IMR-90 (cell line): ENCODE results near the gene CDYL2. TPM values are rescaled to one million over a fixed set of nuclear protein-coding genes. Genes with fewer than 3 reads are reported as not detected.

Source experiments
- ATAC-seq: fragments of 200-7000 bp; cut with Tn5 transposase; 2 replicates; pipeline ENCODE4 v1.9.1; 2020; ENCODE audit warnings: low read depth, mild to moderate bottlenecking, moderate library complexity
- BruUV-seq: library from RNA; stranded (reverse); fragments of 400-500 nt; replicated peaks from 2 replicates; lab custom pipeline; 2021; lab: Mats Ljungman, UMichigan
- CTCF ChIA-PET: fragments of 300-600 bp; formaldehyde crosslinking; extraction: SDS; loops from one replicate; lab custom pipeline; 2021; ENCODE audit warnings: antibody characterized with exemption; lab: Yijun Ruan, JAX
- POLR2A ChIA-PET: fragments of 300-600 bp; sonication (Branson Sonifier 250); formaldehyde crosslinking; loops from one replicate; lab custom pipeline; 2022; ENCODE audit warnings: antibody characterized with exemption; ENCODE audit not compliant: unreplicated experiment; lab: Charles Lee
- DNase-seq: peaks from one replicate; pipeline ENCODE4 v3.0.0; 2013
- H2AFZ ChIP-seq: replicated peaks from 2 replicates; pipeline ENCODE3; 2013; ENCODE audit warnings: low read length, mild to moderate bottlenecking; ENCODE audit not compliant: poor library complexity
- H2AK5ac ChIP-seq: 2 replicates; pipeline ENCODE4 v1.6.1; 2013; ENCODE audit warnings: low read depth, low read length, inconsistent platforms
- H2AK9ac ChIP-seq: replicated peaks from 2 replicates; pipeline ENCODE3; 2013; ENCODE audit warnings: mild to moderate bottlenecking, low read depth, low read length, moderate library complexity; ENCODE audit not compliant: poor library complexity
- H2BK120ac ChIP-seq: 2 replicates; pipeline ENCODE4 v1.6.1; 2013; ENCODE audit warnings: low read depth, low read length, inconsistent platforms
- H2BK15ac ChIP-seq: 3 replicates; pipeline ENCODE4 v1.6.1; 2013; ENCODE audit warnings: low read depth, low read length, inconsistent platforms
- H2BK20ac ChIP-seq: 2 replicates; pipeline ENCODE4 v1.6.1; 2013; ENCODE audit warnings: low read depth, mild to moderate bottlenecking, inconsistent platforms, low read length, moderate library complexity
- H2BK5ac ChIP-seq: 2 replicates; pipeline ENCODE4 v1.6.1; 2013; ENCODE audit warnings: mild to moderate bottlenecking, low read depth, low read length, inconsistent platforms; ENCODE audit not compliant: poor library complexity, severe bottlenecking
- H3K14ac ChIP-seq: replicated peaks from 2 replicates; pipeline ENCODE4 v1.6.1; 2013; ENCODE audit warnings: low read depth, low read length, inconsistent platforms
- H3K18ac ChIP-seq: 2 replicates; pipeline ENCODE4 v1.6.1; 2013; ENCODE audit warnings: low read depth, low read length, control low read depth
- H3K23ac ChIP-seq: 2 replicates; pipeline ENCODE4 v1.6.1; 2013; ENCODE audit warnings: low read depth, low read length, inconsistent platforms
- H3K27ac ChIP-seq: 2 replicates; pipeline ENCODE4 v1.5.1; 2013; ENCODE audit warnings: mild to moderate bottlenecking, control low read depth, low read length; ENCODE audit not compliant: insufficient read depth
- H3K27me3 ChIP-seq: 2 replicates; pipeline ENCODE4 v1.6.1; 2013; ENCODE audit warnings: low read length; ENCODE audit not compliant: control insufficient read depth, insufficient read depth
- H3K36me3 ChIP-seq: 2 replicates; pipeline ENCODE4 v1.6.1; 2013; ENCODE audit warnings: low read length, mixed read lengths; ENCODE audit not compliant: control insufficient read depth, insufficient read depth
- H3K4ac ChIP-seq: 2 replicates; pipeline ENCODE4 v1.6.1; 2013; ENCODE audit warnings: low read depth, low read length, inconsistent platforms
- H3K4me1 ChIP-seq: 2 replicates; pipeline ENCODE4 v1.6.1; 2013; ENCODE audit warnings: low read length, mixed read lengths; ENCODE audit not compliant: control insufficient read depth, insufficient read depth
- H3K4me2 ChIP-seq: 2 replicates; pipeline ENCODE4 v1.6.1; 2013; ENCODE audit warnings: low read depth, mild to moderate bottlenecking, control low read depth, low read length, moderate library complexity
- H3K4me3 ChIP-seq: 2 replicates; pipeline ENCODE4 v1.5.1; 2013; ENCODE audit warnings: low read depth, mild to moderate bottlenecking, control low read depth, low read length, moderate library complexity; ENCODE audit not compliant: insufficient read depth
- H3K56ac ChIP-seq: 2 replicates; pipeline ENCODE4 v1.6.1; 2013; ENCODE audit warnings: low read length, inconsistent platforms; ENCODE audit not compliant: insufficient read depth; ENCODE audit errors: extremely low read depth
- H3K79me1 ChIP-seq, 2 experiments: 2 replicates each; pipeline ENCODE4 v1.6.1; 2013; ENCODE audit warnings: low read length in 2 of 2, inconsistent platforms in 1 of 2, low read depth in 1 of 2
- H3K9ac ChIP-seq: 2 replicates; pipeline ENCODE4 v1.6.1; 2013; ENCODE audit warnings: low read depth, low read length, control low read depth
- H3K9me1 ChIP-seq: 2 replicates; pipeline ENCODE4 v1.6.1; 2013; ENCODE audit warnings: low read length, inconsistent platforms; ENCODE audit not compliant: insufficient read depth
- H3K9me3 ChIP-seq: 2 replicates; pipeline ENCODE4 v1.6.1; 2013; ENCODE audit warnings: low read length; ENCODE audit not compliant: control insufficient read depth, insufficient read depth
- H4K20me1 ChIP-seq: 2 replicates; pipeline ENCODE4 v1.6.1; 2013; ENCODE audit warnings: low read length, inconsistent platforms; ENCODE audit not compliant: insufficient read depth
- H4K5ac ChIP-seq: 2 replicates; pipeline ENCODE4 v1.6.1; 2013; ENCODE audit warnings: mild to moderate bottlenecking, low read depth, low read length, control low read depth
- H4K8ac ChIP-seq, 2 experiments: 2 replicates each; pipeline ENCODE4 v1.6.1; 2013; ENCODE audit warnings: low read depth in 2 of 2, low read length in 2 of 2, control low read depth in 1 of 2, inconsistent platforms in 1 of 2
- H4K91ac ChIP-seq: 2 replicates; pipeline ENCODE4 v1.6.1; 2013; ENCODE audit warnings: low read depth, low read length, inconsistent platforms; ENCODE audit not compliant: insufficient read depth
- BHLHE40 ChIP-seq: fragments of 150-350 bp; IDR thresholded peaks from 2 replicates; pipeline ENCODE4 v1.6.1; 2016; ENCODE audit warnings: mild to moderate bottlenecking, low read depth, low read length
- CEBPB ChIP-seq: IDR thresholded peaks from 2 replicates; pipeline ENCODE4 v1.6.1; 2012; ENCODE audit warnings: low read depth, low read length, improper control_type of control experiment
- CHD1 ChIP-seq: IDR thresholded peaks from 2 replicates; pipeline ENCODE4 v1.6.1; 2012; ENCODE audit warnings: low read depth, low read length, improper control_type of control experiment
- CTCF ChIP-seq: conservative IDR thresholded peaks from 2 replicates; pipeline ENCODE4 v1.5.1; 2012; ENCODE audit warnings: mild to moderate bottlenecking, low read depth, low read length, improper control_type of control experiment
- ELK1 ChIP-seq: fragments of 150-350 bp; IDR thresholded peaks from 2 replicates; pipeline ENCODE4 v1.6.1; 2016; ENCODE audit warnings: low read depth, mild to moderate bottlenecking, low read length, moderate library complexity, borderline replicate concordance
- FOS ChIP-seq: fragments of 150-350 bp; IDR thresholded peaks from 2 replicates; pipeline ENCODE4 v1.6.1; 2016; ENCODE audit warnings: low read depth, low read length
- MAFK ChIP-seq: IDR thresholded peaks from 2 replicates; pipeline ENCODE4 v1.6.1; 2012; ENCODE audit warnings: low read depth, low read length, improper control_type of control experiment
- MAZ ChIP-seq: IDR thresholded peaks from 2 replicates; pipeline ENCODE4 v1.6.1; 2012; ENCODE audit warnings: low read depth, mild to moderate bottlenecking, low read length, improper control_type of control experiment, moderate library complexity, borderline replicate concordance
- MXI1 ChIP-seq: IDR thresholded peaks from 2 replicates; pipeline ENCODE4 v1.6.1; 2012; ENCODE audit warnings: low read depth, mild to moderate bottlenecking, low read length, moderate library complexity, borderline replicate concordance
- NFE2L2 ChIP-seq: fragments of 150-350 bp; IDR thresholded peaks from 2 replicates; pipeline ENCODE4 v1.6.1; 2016; ENCODE audit warnings: low read depth, mild to moderate bottlenecking, low read length
- POLR2A ChIP-seq: IDR thresholded peaks from 2 replicates; pipeline ENCODE4 v1.6.1; 2012; ENCODE audit warnings: mild to moderate bottlenecking, low read depth, low read length
- RAD21 ChIP-seq: IDR thresholded peaks from 2 replicates; pipeline ENCODE4 v1.6.1; 2012; ENCODE audit warnings: low read length, improper control_type of control experiment
- RCOR1 ChIP-seq: IDR thresholded peaks from 2 replicates; pipeline ENCODE4 v1.6.1; 2012; ENCODE audit warnings: mild to moderate bottlenecking, low read length, improper control_type of control experiment; ENCODE audit not compliant: insufficient replicate concordance
- RFX5 ChIP-seq: IDR thresholded peaks from 2 replicates; pipeline ENCODE4 v1.8.0; 2012; ENCODE audit warnings: low read depth, mild to moderate bottlenecking, low read length, moderate library complexity
- SMC3 ChIP-seq: fragments of 150-350 bp; IDR thresholded peaks from 2 replicates; pipeline ENCODE4 v1.6.1; 2016; ENCODE audit warnings: low read depth, mild to moderate bottlenecking, antibody characterized with exemption, low read length, moderate library complexity
- USF2 ChIP-seq: fragments of 150-350 bp; IDR thresholded peaks from 2 replicates; pipeline ENCODE4 v1.6.1; 2017; ENCODE audit warnings: mild to moderate bottlenecking, antibody characterized with exemption, low read length, low read depth
- WGBS, 2 experiments: methylation state at CpG; one replicate each; pipeline versions ENCODE4 v1.1.5 to v1.1.7; 2013; ENCODE audit warnings: missing lambda C conversion rate in 2 of 2; ENCODE audit not compliant: insufficient read length in 1 of 2; ENCODE audit errors: extremely low coverage in 2 of 2; 5-methylcytosine and 5-hydroxymethylcytosine counted together
- dilution Hi-C: fragments of 300-500 bp; cut with HindIII; formaldehyde crosslinking; loops from one replicate; pipeline ENCODE4 v1.14.3; 2018; ENCODE audit warnings: low sequenced_read_pairs; ENCODE audit not compliant: unreplicated experiment
- in situ Hi-C: fragments of 300-500 bp; cut with MboI; formaldehyde crosslinking; loops from 3 replicates; pipeline ENCODE4 v1.14.3; 2019; ENCODE audit warnings: low sequenced_read_pairs, inconsistent platforms, mixed read lengths
- intact Hi-C: fragments of 100-400 bp; cut with micrococcal nuclease; formaldehyde crosslinking; loops from 2 replicates; pipeline ENCODE4 v1.10.0; 2022
- polyA plus RNA-seq, 3 experiments: library from polyadenylated mRNA; depleted of rRNA; stranded (reverse); fragments of >200 nt; gene quantifications; 2 replicates each; pipeline ENCODE4 v1.2.3, GENCODE V29; 2012; ENCODE audit warnings: low replicate concordance in 1 of 3
- total RNA-seq: library from RNA; depleted of rRNA; stranded (reverse); fragments of >200 nt; gene quantifications from 2 replicates; pipeline ENCODE4 v1.2.3, GENCODE V29; 2012

CDYL2 gene
- total and polyA plus RNA-seq, 2 of the 4 experiments (the other 2 are of a cell fraction): 1.2 to 3.9 TPM

- peaks cover 3% of the 10 kb centered on the region for H3K9me1 ChIP-seq
- H3K9ac ChIP-seq: no peak overlapping the region
- no peak overlapping the region for H2BK5ac ChIP-seq
- H3K4me3 ChIP-seq: no peak overlapping the region
- H3K27ac ChIP-seq: no peak overlapping the region
- no peak overlapping the region for H2BK120ac ChIP-seq
- CTCF ChIA-PET: no interaction called here
- no peak overlapping the region for H4K91ac ChIP-seq
- H4K5ac ChIP-seq: no peak overlapping the region
- no peaks in the 10 kb centered on the region for H3K36me3 ChIP-seq
- no peak overlapping the region for H2BK15ac ChIP-seq
- H2AK5ac ChIP-seq: no peak overlapping the region
- in situ Hi-C loops: no loop called here
- WGBS, 2 experiments: 100% methylated on average over 2 of the region's 6 CpGs; no CpG with 5 or more reads in 1 of the 2 experiments
- BruUV-seq: no TSS peak
- H4K8ac ChIP-seq: no peak overlapping the region
- no peak overlapping the region for H2AK9ac ChIP-seq
- no peaks in the 10 kb centered on the region; the same call in 1 of the 2 replicates for H4K20me1 ChIP-seq
- H2AFZ ChIP-seq: peak overlapping the region; percentile 63
- no peak overlapping the region for H3K4me2 ChIP-seq
- TF ChIP-seq FOS (no peak), POLR2A (no peak), BHLHE40 (no peak), CHD1 (no peak), RFX5 (no peak), ELK1 (no peak), RCOR1 (no peak), USF2 (no peak), CTCF (no peak), SMC3 (no peak), CEBPB (no peak), MAZ (no peak), MXI1 (no peak), RAD21 (no peak), NFE2L2 (no peak), MAFK (no peak)
- POLR2A ChIA-PET: no interaction called here
- no peaks in the 10 kb centered on the region for H3K79me1 ChIP-seq
- no peak overlapping the region for H3K23ac ChIP-seq
- no peaks in the 10 kb centered on the region for H3K27me3 ChIP-seq
- ATAC-seq (no peak), DNase-seq (no peak)
- H3K18ac ChIP-seq: no peak overlapping the region
- no peak overlapping the region for H2BK20ac ChIP-seq
- no peak overlapping the region for H3K4ac ChIP-seq
- no peak overlapping the region for H3K56ac ChIP-seq
- no peaks in the 10 kb centered on the region for H3K4me1 ChIP-seq
- H3K14ac ChIP-seq: no peak overlapping the region
- intact Hi-C loops: no loop called here
- peaks cover 5% of the 10 kb centered on the region; the same call in 1 of the 2 replicates for H3K9me3 ChIP-seq
- dilution Hi-C loops: no loop called here
These were observed 134.7 kb downstream of the CDYL2 start for GRCh38 chr16:80669673-80670072.
